Sigmoid colon (tissue), 4 donors: ENCODE measurements around the gene SLC32A1.

Experiments
- POLR2AphosphoS5 ChIP-seq, 4 donors: sonication (generic); formaldehyde crosslinking; IDR thresholded peaks; one replicate each; pipeline ENCODE4 v1.6.1; 2017; ENCODE audit warnings: antibody characterized with exemption in 4 of 4
- TF ChIP-seq, protein P1 (sequence below), 4 experiments: fragments of 450-650 bp in 3 of 4; fragments of 200-600 bp in 1 of 4; IDR thresholded peaks; one replicate each; pipeline ENCODE4 v1.5.1; 2016 to 2019; ENCODE audit warnings: antibody characterized with exemption in 4 of 4, mild to moderate bottlenecking in 3 of 4, moderate library complexity in 2 of 4

DNA sequence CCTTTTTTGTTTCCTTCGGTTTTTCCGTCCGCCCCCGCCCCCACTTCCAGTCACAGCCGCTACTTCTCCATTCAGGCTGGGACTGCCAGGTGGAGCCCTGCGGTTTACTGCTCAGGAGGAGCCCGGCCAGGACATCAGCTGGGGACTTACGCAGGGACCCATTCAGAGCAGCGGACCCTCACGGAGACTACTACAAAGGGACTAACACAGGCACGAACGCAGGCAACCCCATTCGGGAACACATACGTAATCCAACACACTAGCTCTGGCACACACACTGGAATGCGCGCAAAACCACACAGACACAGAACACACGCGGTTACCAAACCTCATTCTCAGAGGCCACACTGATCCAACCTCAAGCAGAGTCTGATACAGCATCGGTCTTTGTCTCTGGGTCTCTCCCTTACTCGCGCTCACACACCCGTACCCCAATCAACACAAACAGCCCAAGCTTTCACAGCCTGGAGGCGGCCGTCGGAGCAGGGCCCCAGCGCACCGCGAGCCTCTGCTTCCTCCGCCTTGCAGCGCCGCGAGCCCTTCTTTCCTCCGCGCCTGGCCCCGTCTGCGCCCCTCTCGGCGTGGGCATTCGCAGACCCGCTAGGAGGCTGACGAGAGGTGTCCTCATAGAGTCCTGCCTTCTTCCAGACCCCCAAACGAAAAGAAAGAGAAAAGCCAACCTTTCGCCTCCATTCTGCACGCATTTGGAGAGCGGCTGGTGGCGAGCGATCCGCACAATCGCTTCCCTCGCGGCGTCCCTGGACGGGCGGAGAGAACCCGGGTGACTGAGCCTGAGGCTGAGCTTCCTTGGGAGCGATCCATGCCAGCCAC is 1.1 kb upstream of the SLC32A1 start:
- TF ChIP-seq, protein P1, sequence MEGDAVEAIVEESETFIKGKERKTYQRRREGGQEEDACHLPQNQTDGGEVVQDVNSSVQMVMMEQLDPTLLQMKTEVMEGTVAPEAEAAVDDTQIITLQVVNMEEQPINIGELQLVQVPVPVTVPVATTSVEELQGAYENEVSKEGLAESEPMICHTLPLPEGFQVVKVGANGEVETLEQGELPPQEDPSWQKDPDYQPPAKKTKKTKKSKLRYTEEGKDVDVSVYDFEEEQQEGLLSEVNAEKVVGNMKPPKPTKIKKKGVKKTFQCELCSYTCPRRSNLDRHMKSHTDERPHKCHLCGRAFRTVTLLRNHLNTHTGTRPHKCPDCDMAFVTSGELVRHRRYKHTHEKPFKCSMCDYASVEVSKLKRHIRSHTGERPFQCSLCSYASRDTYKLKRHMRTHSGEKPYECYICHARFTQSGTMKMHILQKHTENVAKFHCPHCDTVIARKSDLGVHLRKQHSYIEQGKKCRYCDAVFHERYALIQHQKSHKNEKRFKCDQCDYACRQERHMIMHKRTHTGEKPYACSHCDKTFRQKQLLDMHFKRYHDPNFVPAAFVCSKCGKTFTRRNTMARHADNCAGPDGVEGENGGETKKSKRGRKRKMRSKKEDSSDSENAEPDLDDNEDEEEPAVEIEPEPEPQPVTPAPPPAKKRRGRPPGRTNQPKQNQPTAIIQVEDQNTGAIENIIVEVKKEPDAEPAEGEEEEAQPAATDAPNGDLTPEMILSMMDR (IDR thresholded peaks at IDR 0.05): no peak
- TF ChIP-seq POLR2AphosphoS5 (IDR thresholded peaks at IDR 0.05): no peak
